Thyroid gland (tissue), 4 donors: ENCODE data around the gene IL22. TPM values are rescaled to one million over a fixed set of nuclear protein-coding genes. Genes with fewer than 3 reads are reported as not detected.

Source experiments
- DNase-seq, 2 donors: peaks; one replicate each; pipeline ENCODE4 v3.0.0-alpha.2; 2019
- H3K27ac ChIP-seq, 3 donors: fragments of 200-600 bp; sonication (generic); 1 replicate in 2 of 3; 2 replicates in 1 of 3; pipeline ENCODE4 v1.5.1; 2016 to 2019; ENCODE audit warnings: mild to moderate bottlenecking in 1 of 3, moderate library complexity in 1 of 3
- H3K27me3 ChIP-seq: fragments of 200-600 bp; sonication (generic); one replicate; pipeline ENCODE4 v1.5.1; 2019
- H3K36me3 ChIP-seq, 2 donors: fragments of 200-600 bp; sonication (generic); one replicate each; pipeline ENCODE4 v1.5.1; 2016 to 2019
- H3K4me1 ChIP-seq, 2 donors: fragments of 200-600 bp; sonication (generic); one replicate each; pipeline ENCODE4 v1.5.1; 2017 to 2019
- H3K4me3 ChIP-seq, 3 donors: fragments of 200-600 bp; sonication (generic); replicated peaks in 1 of 3; 1 replicate in 2 of 3; 2 replicates in 1 of 3; pipeline ENCODE4 v1.5.1; 2016; ENCODE audit warnings: mild to moderate bottlenecking in 1 of 3
- H3K9me3 ChIP-seq: fragments of 200-600 bp; sonication (generic); one replicate; pipeline ENCODE4 v1.5.1; 2017
- POLR2A ChIP-seq, 2 donors: fragments of 450-650 bp; IDR thresholded peaks; one replicate each; pipeline ENCODE4 v1.6.1; 2017; ENCODE audit warnings: antibody characterized with exemption in 2 of 2, mild to moderate bottlenecking in 2 of 2, moderate library complexity in 1 of 2
- WGBS, 2 donors: methylation state at CpG; one replicate each; pipeline ENCODE4 v1.1.5; 2017; 5-methylcytosine and 5-hydroxymethylcytosine counted together
- intact Hi-C: fragments of 100-400 bp; cut with DNase I; formaldehyde crosslinking; loops from one replicate; pipeline ENCODE4 v1.15.1; 2023
- total RNA-seq, 4 donors: library from RNA; depleted of rRNA; stranded (reverse); fragments of >200 nt; gene quantifications; one replicate each; pipeline ENCODE4 v1.2.3, GENCODE V29; 2016
- TF ChIP-seq, protein P1 (sequence below), 6 experiments: fragments of 200-600 bp in 3 of 6; fragments of 450-650 bp in 3 of 6; sonication (generic) in 3 of 6; IDR thresholded peaks; one replicate each; pipeline ENCODE4 v1.5.1; 2016 to 2019; ENCODE audit warnings: antibody characterized with exemption in 6 of 6, mild to moderate bottlenecking in 2 of 6, inconsistent platforms in 1 of 6, moderate library complexity in 1 of 6

IL22 gene
- total RNA-seq, 4 donors from 2014 or later, result not detected

GRCh38 chr12:68245180-68246021, 8.0 kb downstream of the IL22 start:
- H3K9me3 ChIP-seq, result no peaks in the 10 kb centered on the region
- peak; percentile 40 to 47 for DNase-seq
- no peak overlapping the region for H3K4me3 ChIP-seq
- peak overlapping the region in 1 of 3 donors; percentile 23 for H3K27ac ChIP-seq
- intact Hi-C loops, result no loop called here
- no peaks in the 10 kb centered on the region for H3K27me3 ChIP-seq
- 14 to 41% methylated on average over 6 of the region's 6 CpGs for WGBS, 2 donors
- peaks cover 10 to 20% of the 10 kb centered on the region in 2 donors for H3K4me1 ChIP-seq
- no peak for TF ChIP-seq POLR2A (IDR thresholded peaks at IDR 0.05)
- TF ChIP-seq, protein P1, sequence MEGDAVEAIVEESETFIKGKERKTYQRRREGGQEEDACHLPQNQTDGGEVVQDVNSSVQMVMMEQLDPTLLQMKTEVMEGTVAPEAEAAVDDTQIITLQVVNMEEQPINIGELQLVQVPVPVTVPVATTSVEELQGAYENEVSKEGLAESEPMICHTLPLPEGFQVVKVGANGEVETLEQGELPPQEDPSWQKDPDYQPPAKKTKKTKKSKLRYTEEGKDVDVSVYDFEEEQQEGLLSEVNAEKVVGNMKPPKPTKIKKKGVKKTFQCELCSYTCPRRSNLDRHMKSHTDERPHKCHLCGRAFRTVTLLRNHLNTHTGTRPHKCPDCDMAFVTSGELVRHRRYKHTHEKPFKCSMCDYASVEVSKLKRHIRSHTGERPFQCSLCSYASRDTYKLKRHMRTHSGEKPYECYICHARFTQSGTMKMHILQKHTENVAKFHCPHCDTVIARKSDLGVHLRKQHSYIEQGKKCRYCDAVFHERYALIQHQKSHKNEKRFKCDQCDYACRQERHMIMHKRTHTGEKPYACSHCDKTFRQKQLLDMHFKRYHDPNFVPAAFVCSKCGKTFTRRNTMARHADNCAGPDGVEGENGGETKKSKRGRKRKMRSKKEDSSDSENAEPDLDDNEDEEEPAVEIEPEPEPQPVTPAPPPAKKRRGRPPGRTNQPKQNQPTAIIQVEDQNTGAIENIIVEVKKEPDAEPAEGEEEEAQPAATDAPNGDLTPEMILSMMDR (IDR thresholded peaks at IDR 0.05), result no peak
- no peaks in the 10 kb centered on the region for H3K36me3 ChIP-seq

DNA sequence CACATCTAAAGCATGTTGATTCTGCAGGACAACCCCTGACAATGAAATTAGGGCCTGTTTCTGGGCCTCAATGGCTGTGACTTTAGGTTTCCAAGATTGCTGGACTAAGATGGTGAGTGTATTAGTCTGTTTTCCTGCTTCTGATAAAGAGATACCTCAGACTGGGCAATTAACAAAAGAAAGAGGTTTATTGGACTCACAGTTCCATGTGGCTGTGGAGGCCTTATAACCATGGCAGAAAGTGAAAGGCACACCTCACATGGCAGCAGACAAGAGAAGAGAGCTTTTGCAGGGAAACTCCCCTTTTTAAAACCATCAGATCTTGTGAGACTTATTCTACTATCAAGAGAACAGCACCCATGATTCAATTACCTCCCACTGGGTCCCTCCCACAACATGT, 10.6 kb downstream of the IL22 start:
- TF ChIP-seq, protein P1 (IDR thresholded peaks at IDR 0.05), result no peak
- TF ChIP-seq POLR2A (IDR thresholded peaks at IDR 0.05), result no peak
- Histone ChIP-seq H3K4me1 (peaks cover 11 to 22% of the 10 kb centered on the region in 2 donors), H3K27me3 (no peaks in the 10 kb centered on the region), H3K4me3 (no peak overlapping the region), H3K36me3 (no peaks in the 10 kb centered on the region), H3K27ac (no peak overlapping the region), H3K9me3 (no peaks in the 10 kb centered on the region)
- intact Hi-C loops, result no loop called here
- DNase-seq, result no peak

- H3K4me3 ChIP-seq, result no peak overlapping the region
- WGBS, 2 donors, result 48 to 57% methylated on average over 1 of the region's 1 CpG
- DNase-seq, result no peak
- TF ChIP-seq, protein P1 (IDR thresholded peaks at IDR 0.05), result no peak
- TF ChIP-seq POLR2A (IDR thresholded peaks at IDR 0.05), result no peak
- no peaks in the 10 kb centered on the region for H3K27me3 ChIP-seq
- intact Hi-C loops, result no loop called here
- H3K36me3 ChIP-seq, result no peaks in the 10 kb centered on the region
- no peaks in the 10 kb centered on the region for H3K9me3 ChIP-seq
- H3K4me1 ChIP-seq, result peaks cover 10 to 23% of the 10 kb centered on the region in 2 donors
- H3K27ac ChIP-seq, result no peak overlapping the region
Measured at GRCh38 chr12:68240975-68241374, 12.4 kb downstream of the IL22 start.

- no peaks in the 10 kb centered on the region for H3K9me3 ChIP-seq
- H3K4me1 ChIP-seq, result peaks cover 4 to 14% of the 10 kb centered on the region in 2 donors
- no peaks in the 10 kb centered on the region for H3K36me3 ChIP-seq
- H3K27ac ChIP-seq, result no peak overlapping the region
- WGBS, 2 donors, result 65 to 70% methylated on average over 1 of the region's 1 CpG
- H3K4me3 ChIP-seq, result no peak overlapping the region
- TF ChIP-seq, protein P1 (IDR thresholded peaks at IDR 0.05), result no peak
- no peaks in the 10 kb centered on the region for H3K27me3 ChIP-seq
- no peak for DNase-seq
- intact Hi-C loops, result no loop called here
Measured at GRCh38 chr12:68240079-68240478, 13.3 kb downstream of the IL22 start.

DNA sequence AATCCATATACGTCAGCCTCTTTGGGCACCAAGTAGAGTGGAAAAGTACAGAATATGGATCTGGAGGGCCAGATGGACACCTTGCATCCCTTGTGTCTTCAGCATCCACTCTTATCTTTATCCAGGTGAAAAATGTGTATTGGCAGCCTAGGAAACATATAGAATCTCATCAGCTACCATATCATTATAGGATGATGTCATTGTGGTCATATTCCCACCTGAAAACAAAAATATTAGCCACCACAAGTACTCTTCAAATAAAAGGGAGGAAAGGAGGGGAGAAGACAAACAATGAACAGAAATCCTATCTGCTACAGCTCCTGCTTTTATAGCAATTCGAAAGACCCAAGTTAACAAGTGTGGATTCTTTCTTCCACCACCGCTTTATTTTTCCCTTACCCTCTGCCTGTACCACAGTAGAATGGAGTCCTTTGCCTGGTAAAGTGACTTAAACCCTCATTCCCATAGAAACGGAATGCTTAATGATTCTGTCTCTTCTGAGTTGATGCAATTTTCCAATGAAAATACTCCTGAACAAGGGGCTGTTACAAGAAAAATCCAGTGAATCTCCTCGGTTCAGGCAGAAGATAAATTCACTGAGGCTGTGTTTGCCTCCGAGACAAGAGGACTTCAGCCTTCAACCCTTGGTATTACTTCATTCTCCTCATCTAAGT, 14.0 kb downstream of the IL22 start:
- no peak overlapping the region for H3K4me3 ChIP-seq
- TF ChIP-seq, protein P1 (IDR thresholded peaks at IDR 0.05), result no peak
- TF ChIP-seq POLR2A (IDR thresholded peaks at IDR 0.05), result no peak
- no peaks in the 10 kb centered on the region for H3K36me3 ChIP-seq
- H3K4me1 ChIP-seq, result peaks cover 4 to 10% of the 10 kb centered on the region in 2 donors
- H3K27me3 ChIP-seq, result no peaks in the 10 kb centered on the region
- WGBS, 2 donors, result 83 to 85% methylated on average over 6 of the region's 6 CpGs
- no peak overlapping the region for H3K27ac ChIP-seq
- H3K9me3 ChIP-seq, result no peaks in the 10 kb centered on the region
- DNase-seq, result no peak
- intact Hi-C loops, result no loop called here
